Uterus (tissue), 2 donors: Measurements from ENCODE around the gene CASZ1.

Experiments used
- POLR2A ChIP-seq, 2 donors: fragments of 450-650 bp; IDR thresholded peaks; one replicate each; pipeline ENCODE4 v1.6.1; 2016; ENCODE audit warnings: antibody characterized with exemption in 2 of 2, mild to moderate bottlenecking in 1 of 2, moderate library complexity in 1 of 2
- TF ChIP-seq, protein P1 (sequence below), 4 experiments: fragments of 200-600 bp in 2 of 4; fragments of 450-650 bp in 2 of 4; sonication (generic) in 2 of 4; IDR thresholded peaks; one replicate each; pipeline ENCODE4 v1.5.1; 2016 to 2019; ENCODE audit warnings: antibody characterized with exemption in 4 of 4, mild to moderate bottlenecking in 2 of 4, moderate library complexity in 1 of 4

GRCh38 chr1:10812387-10812915, 16.0 kb upstream of the CASZ1 start:
- no peak for TF ChIP-seq POLR2A (IDR thresholded peaks at IDR 0.05)
- TF ChIP-seq, protein P1, sequence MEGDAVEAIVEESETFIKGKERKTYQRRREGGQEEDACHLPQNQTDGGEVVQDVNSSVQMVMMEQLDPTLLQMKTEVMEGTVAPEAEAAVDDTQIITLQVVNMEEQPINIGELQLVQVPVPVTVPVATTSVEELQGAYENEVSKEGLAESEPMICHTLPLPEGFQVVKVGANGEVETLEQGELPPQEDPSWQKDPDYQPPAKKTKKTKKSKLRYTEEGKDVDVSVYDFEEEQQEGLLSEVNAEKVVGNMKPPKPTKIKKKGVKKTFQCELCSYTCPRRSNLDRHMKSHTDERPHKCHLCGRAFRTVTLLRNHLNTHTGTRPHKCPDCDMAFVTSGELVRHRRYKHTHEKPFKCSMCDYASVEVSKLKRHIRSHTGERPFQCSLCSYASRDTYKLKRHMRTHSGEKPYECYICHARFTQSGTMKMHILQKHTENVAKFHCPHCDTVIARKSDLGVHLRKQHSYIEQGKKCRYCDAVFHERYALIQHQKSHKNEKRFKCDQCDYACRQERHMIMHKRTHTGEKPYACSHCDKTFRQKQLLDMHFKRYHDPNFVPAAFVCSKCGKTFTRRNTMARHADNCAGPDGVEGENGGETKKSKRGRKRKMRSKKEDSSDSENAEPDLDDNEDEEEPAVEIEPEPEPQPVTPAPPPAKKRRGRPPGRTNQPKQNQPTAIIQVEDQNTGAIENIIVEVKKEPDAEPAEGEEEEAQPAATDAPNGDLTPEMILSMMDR (IDR thresholded peaks at IDR 0.05), result no peak
